SK-N-SH (cell line): Measurements from ENCODE around the gene SAG. TPM values are rescaled to one million over a fixed set of nuclear protein-coding genes. Genes with fewer than 3 reads are reported as not detected.

Source experiments
- CTCF ChIA-PET: fragments of 300-600, 350-600 bp; formaldehyde crosslinking; extraction: SDS; loops from one replicate; lab custom pipeline; 2021; lab: Yijun Ruan, JAX
- POLR2A ChIA-PET: fragments of 350-600 bp; sonication (Branson Sonifier 250); formaldehyde crosslinking; extraction: SDS; loops from one replicate; lab custom pipeline; 2020; ENCODE audit warnings: antibody characterized with exemption, inconsistent platforms; lab: Yijun Ruan, JAX
- DNase-seq: peaks from one replicate; pipeline ENCODE4 v3.0.0; 2012
- H2AFZ ChIP-seq: fragments of 200-600 bp; sonication (generic); 2 replicates; pipeline ENCODE4 v1.8.1; 2016; ENCODE audit warnings: antibody characterized with exemption, mild to moderate bottlenecking, low read depth
- H3F3A ChIP-seq: fragments of 200-600 bp; sonication (generic); replicated peaks from 2 replicates; pipeline ENCODE3; 2016; ENCODE audit warnings: antibody characterized with exemption, mild to moderate bottlenecking; ENCODE audit not compliant: insufficient read depth
- H3K27ac ChIP-seq, 2 experiments: fragments of 200-500 bp in 1 of 2; fragments of 200-600 bp in 1 of 2; sonication (Bioruptor generic) in 1 of 2; sonication (generic), shearing (Covaris generic) in 1 of 2; 2 replicates each; pipeline versions ENCODE4 v1.5.1 to v1.6.1; 2014 to 2016; ENCODE audit warnings: low read depth in 2 of 2, inconsistent platforms in 1 of 2, low read length in 1 of 2, mild to moderate bottlenecking in 1 of 2, mixed read lengths in 1 of 2
- H3K27me3 ChIP-seq: fragments of 200-600 bp; sonication (generic), shearing (Covaris generic); 2 replicates; pipeline ENCODE4 v1.6.1; 2016; ENCODE audit warnings: mixed run types; ENCODE audit not compliant: insufficient read depth
- H3K36me3 ChIP-seq, 2 experiments: fragments of 200-500 bp in 1 of 2; fragments of 200-600 bp in 1 of 2; sonication (Bioruptor generic) in 1 of 2; sonication (generic) in 1 of 2; replicated peaks in 1 of 2; 2 replicates each; pipeline versions ENCODE3 to v1.5.1; 2014 to 2016; ENCODE audit warnings: low read length in 1 of 2, mild to moderate bottlenecking in 1 of 2; ENCODE audit not compliant: insufficient read depth in 2 of 2, control insufficient read depth in 1 of 2
- H3K4me1 ChIP-seq, 2 experiments: fragments of 200-500 bp in 1 of 2; fragments of 200-600 bp in 1 of 2; sonication (Bioruptor generic) in 1 of 2; sonication (generic), shearing (Covaris generic) in 1 of 2; 2 replicates each; pipeline versions ENCODE4 v1.5.1 to v1.6.1; 2014 to 2016; ENCODE audit warnings: low read depth in 1 of 2, low read length in 1 of 2, mixed run types in 1 of 2; ENCODE audit not compliant: insufficient read depth in 2 of 2, control insufficient read depth in 1 of 2
- H3K4me2 ChIP-seq: fragments of 200-600 bp; sonication (generic), shearing (Covaris generic); 2 replicates; pipeline ENCODE4 v1.6.1; 2017; ENCODE audit warnings: mixed run types
- H3K4me3 ChIP-seq, 2 experiments: fragments of 200-500 bp in 1 of 2; fragments of 200-600 bp in 1 of 2; sonication (Bioruptor generic) in 1 of 2; sonication (generic), shearing (Covaris generic) in 1 of 2; 2 replicates each; pipeline versions ENCODE4 v1.5.1 to v1.8.1; 2014 to 2016; ENCODE audit warnings: low read depth in 2 of 2, inconsistent platforms in 1 of 2, low read length in 1 of 2, mild to moderate bottlenecking in 1 of 2, mixed read lengths in 1 of 2, moderate library complexity in 1 of 2
- H3K79me2 ChIP-seq: fragments of 200-600 bp; sonication (generic); 2 replicates; pipeline ENCODE4 v1.8.1; 2017; ENCODE audit warnings: mild to moderate bottlenecking; ENCODE audit not compliant: insufficient read depth
- H3K9ac ChIP-seq: fragments of 200-600 bp; sonication (generic); 2 replicates; pipeline ENCODE4 v1.6.1; 2017; ENCODE audit warnings: mixed run types
- H3K9me2 ChIP-seq: fragments of 200-600 bp; sonication (generic); 2 replicates; pipeline ENCODE4 v1.6.1; 2017; ENCODE audit warnings: mixed run types
- H3K9me3 ChIP-seq: fragments of 200-600 bp; sonication (generic); 2 replicates; pipeline ENCODE4 v1.6.1; 2017; ENCODE audit warnings: mixed run types, mild to moderate bottlenecking, moderate library complexity
- H4K20me1 ChIP-seq: fragments of 200-600 bp; sonication (generic); 2 replicates; pipeline ENCODE4 v1.6.1; 2017; ENCODE audit warnings: mild to moderate bottlenecking, mixed run types; ENCODE audit not compliant: insufficient read depth
- CHD2 ChIP-seq: fragments of 150-350 bp; IDR thresholded peaks from 2 replicates; pipeline ENCODE4 v1.6.1; 2018; ENCODE audit warnings: low read length; ENCODE audit not compliant: partially characterized antibody
- EP300 ChIP-seq, 2 experiments: IDR thresholded peaks; 2 replicates each; pipeline versions ENCODE4 v1.4.0 to v1.6.1; 2012; ENCODE audit warnings: borderline replicate concordance in 1 of 2, low read depth in 1 of 2, low read length in 1 of 2
- GABPA ChIP-seq: IDR thresholded peaks from 2 replicates; pipeline ENCODE4 v1.4.0; 2012; ENCODE audit warnings: low read depth, mild to moderate bottlenecking
- JUND ChIP-seq: IDR thresholded peaks from 2 replicates; pipeline ENCODE4 v1.4.0; 2012
- MXI1 ChIP-seq: IDR thresholded peaks from 2 replicates; pipeline ENCODE4 v1.6.1; 2012; ENCODE audit warnings: mild to moderate bottlenecking, low read depth, low read length, improper control_type of control experiment
- RAD21 ChIP-seq: IDR thresholded peaks from 2 replicates; pipeline ENCODE4 v1.6.1; 2012; ENCODE audit warnings: mild to moderate bottlenecking, low read length
- TEAD4 ChIP-seq: IDR thresholded peaks from 2 replicates; pipeline ENCODE4 v1.4.0; 2012; ENCODE audit warnings: mild to moderate bottlenecking, borderline replicate concordance; ENCODE audit not compliant: insufficient read depth
- YY1 ChIP-seq: IDR thresholded peaks from 2 replicates; pipeline ENCODE4 v1.4.0; 2012; ENCODE audit warnings: low read depth, mild to moderate bottlenecking
- WGBS: methylation state at CpG from one replicate; pipeline ENCODE4 v1.1.6; 2017; ENCODE audit warnings: low lambda C conversion rate; 5-methylcytosine and 5-hydroxymethylcytosine counted together
- polyA plus RNA-seq, 3 experiments: library from polyadenylated mRNA; depleted of rRNA; stranded (reverse); fragments of >200 nt; gene quantifications; 2 replicates each; pipeline ENCODE4 v1.2.3, GENCODE V29; 2012
- TF ChIP-seq, protein P1 (sequence below): IDR thresholded peaks from 2 replicates; pipeline ENCODE4 v1.4.0; 2012; ENCODE audit warnings: low read depth
- TF ChIP-seq, protein P2 (sequence below): IDR thresholded peaks from 2 replicates; pipeline ENCODE4 v1.4.0; 2012; ENCODE audit warnings: low read depth, borderline replicate concordance
- TF ChIP-seq, protein P3 (sequence below): IDR thresholded peaks from 2 replicates; pipeline ENCODE4 v1.6.1; 2012; ENCODE audit warnings: mild to moderate bottlenecking, low read depth, low read length, moderate library complexity
- TF ChIP-seq, protein P4 (sequence below): IDR thresholded peaks from 2 replicates; pipeline ENCODE4 v1.4.0; 2012; ENCODE audit warnings: low read depth, borderline replicate concordance

SAG gene
- polyA plus RNA-seq (2012; rRNA removed), result not detected in 2 replicates
- polyA plus RNA-seq (2012; cell fraction: cytosol; rRNA removed), result 0.09 TPM in 1 of 2 replicates, not detected in the other
- polyA plus RNA-seq (2012; cell fraction: nucleus; rRNA removed), result not detected in 2 replicates

DNA sequence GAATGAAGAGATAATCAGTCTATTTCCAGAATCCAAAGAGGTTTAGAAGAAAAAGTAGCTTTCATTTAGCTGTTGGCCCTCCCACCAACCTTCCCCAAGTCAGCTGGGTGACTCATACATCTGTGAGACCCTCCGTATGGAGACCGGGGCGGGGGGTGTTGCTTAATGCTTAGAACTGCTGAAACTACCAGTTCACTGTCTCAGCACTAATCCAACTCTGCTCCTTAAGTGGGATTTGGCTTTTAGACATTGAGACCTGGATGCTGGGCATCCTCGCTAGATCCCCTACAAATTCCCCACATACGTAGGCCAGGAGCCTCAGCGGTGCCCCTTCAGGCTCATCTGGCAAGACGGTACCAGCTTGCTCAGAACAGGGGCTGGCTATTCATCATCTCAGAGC is at the start of gene SAG:
SAG (plus strand) TSS at position 252 of the 400 bp plus-strand sequence. CDS start 1,374 bp downstream, outside the sequence.
- no peaks in the 10 kb centered on the region for H3K79me2 ChIP-seq
- ChIA-PET CTCF (interaction anchor here (1.4 to 1.9 kb wide), 2 partner anchors 17 to 56 kb away, joined by 5 read pairs; partner anchors contain the start of gene ATG16L1), POLR2A (no interaction called here)
- H3K27me3 ChIP-seq, result peaks cover 5% of the 10 kb centered on the region; the same call in 1 of the 2 replicates
- H3K27ac ChIP-seq, result no peak within 1 kb of the TSS
- H3F3A ChIP-seq, result no peaks in the 10 kb centered on the region
- H3K9ac ChIP-seq, result no peak within 1 kb of the TSS
- no peaks in the 10 kb centered on the region for H4K20me1 ChIP-seq
- DNase-seq, result no peak
- WGBS, result 90% methylated on average over 6 of the region's 7 CpGs
- H3K4me3 ChIP-seq, result no peak within 1 kb of the TSS
- H3K9me3 ChIP-seq, result no peaks in the 10 kb centered on the region
- H3K4me2 ChIP-seq, result no peak within 1 kb of the TSS
- TF ChIP-seq JUND (no peak), GABPA (no peak), TEAD4 (no peak), MXI1 (no peak), CHD2 (no peak), YY1 (no peak), RAD21 (no peak), EP300 (IDR thresholded peaks at IDR 0.05; ENCODE audit: borderline replicate concordance in 1 of 2, low read depth in 1 of 2, low read length in 1 of 2) (no peak)
- TF ChIP-seq, protein P1, sequence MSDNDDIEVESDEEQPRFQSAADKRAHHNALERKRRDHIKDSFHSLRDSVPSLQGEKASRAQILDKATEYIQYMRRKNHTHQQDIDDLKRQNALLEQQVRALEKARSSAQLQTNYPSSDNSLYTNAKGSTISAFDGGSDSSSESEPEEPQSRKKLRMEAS, result no peak
- TF ChIP-seq, protein P2, sequence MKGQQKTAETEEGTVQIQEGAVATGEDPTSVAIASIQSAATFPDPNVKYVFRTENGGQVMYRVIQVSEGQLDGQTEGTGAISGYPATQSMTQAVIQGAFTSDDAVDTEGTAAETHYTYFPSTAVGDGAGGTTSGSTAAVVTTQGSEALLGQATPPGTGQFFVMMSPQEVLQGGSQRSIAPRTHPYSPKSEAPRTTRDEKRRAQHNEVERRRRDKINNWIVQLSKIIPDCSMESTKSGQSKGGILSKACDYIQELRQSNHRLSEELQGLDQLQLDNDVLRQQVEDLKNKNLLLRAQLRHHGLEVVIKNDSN, result no peak
- TF ChIP-seq, protein P3, sequence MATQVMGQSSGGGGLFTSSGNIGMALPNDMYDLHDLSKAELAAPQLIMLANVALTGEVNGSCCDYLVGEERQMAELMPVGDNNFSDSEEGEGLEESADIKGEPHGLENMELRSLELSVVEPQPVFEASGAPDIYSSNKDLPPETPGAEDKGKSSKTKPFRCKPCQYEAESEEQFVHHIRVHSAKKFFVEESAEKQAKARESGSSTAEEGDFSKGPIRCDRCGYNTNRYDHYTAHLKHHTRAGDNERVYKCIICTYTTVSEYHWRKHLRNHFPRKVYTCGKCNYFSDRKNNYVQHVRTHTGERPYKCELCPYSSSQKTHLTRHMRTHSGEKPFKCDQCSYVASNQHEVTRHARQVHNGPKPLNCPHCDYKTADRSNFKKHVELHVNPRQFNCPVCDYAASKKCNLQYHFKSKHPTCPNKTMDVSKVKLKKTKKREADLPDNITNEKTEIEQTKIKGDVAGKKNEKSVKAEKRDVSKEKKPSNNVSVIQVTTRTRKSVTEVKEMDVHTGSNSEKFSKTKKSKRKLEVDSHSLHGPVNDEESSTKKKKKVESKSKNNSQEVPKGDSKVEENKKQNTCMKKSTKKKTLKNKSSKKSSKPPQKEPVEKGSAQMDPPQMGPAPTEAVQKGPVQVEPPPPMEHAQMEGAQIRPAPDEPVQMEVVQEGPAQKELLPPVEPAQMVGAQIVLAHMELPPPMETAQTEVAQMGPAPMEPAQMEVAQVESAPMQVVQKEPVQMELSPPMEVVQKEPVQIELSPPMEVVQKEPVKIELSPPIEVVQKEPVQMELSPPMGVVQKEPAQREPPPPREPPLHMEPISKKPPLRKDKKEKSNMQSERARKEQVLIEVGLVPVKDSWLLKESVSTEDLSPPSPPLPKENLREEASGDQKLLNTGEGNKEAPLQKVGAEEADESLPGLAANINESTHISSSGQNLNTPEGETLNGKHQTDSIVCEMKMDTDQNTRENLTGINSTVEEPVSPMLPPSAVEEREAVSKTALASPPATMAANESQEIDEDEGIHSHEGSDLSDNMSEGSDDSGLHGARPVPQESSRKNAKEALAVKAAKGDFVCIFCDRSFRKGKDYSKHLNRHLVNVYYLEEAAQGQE, result no peak
- TF ChIP-seq, protein P4, sequence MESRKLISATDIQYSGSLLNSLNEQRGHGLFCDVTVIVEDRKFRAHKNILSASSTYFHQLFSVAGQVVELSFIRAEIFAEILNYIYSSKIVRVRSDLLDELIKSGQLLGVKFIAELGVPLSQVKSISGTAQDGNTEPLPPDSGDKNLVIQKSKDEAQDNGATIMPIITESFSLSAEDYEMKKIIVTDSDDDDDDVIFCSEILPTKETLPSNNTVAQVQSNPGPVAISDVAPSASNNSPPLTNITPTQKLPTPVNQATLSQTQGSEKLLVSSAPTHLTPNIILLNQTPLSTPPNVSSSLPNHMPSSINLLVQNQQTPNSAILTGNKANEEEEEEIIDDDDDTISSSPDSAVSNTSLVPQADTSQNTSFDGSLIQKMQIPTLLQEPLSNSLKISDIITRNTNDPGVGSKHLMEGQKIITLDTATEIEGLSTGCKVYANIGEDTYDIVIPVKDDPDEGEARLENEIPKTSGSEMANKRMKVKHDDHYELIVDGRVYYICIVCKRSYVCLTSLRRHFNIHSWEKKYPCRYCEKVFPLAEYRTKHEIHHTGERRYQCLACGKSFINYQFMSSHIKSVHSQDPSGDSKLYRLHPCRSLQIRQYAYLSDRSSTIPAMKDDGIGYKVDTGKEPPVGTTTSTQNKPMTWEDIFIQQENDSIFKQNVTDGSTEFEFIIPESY, result no peak
- H2AFZ ChIP-seq, result no peak within 1 kb of the TSS
- H3K4me1 ChIP-seq, result no peaks in the 10 kb centered on the region
- no peaks in the 10 kb centered on the region for H3K36me3 ChIP-seq
- H3K9me2 ChIP-seq, result no peaks in the 10 kb centered on the region
